ENCODE data around the gene WTAP.
"Not testable (repeated sequence)": the region's sequence is repeated elsewhere in the genome, so short reads cannot be mapped to it uniquely, and the experiment has no call there.

WTAP gene

DNA sequence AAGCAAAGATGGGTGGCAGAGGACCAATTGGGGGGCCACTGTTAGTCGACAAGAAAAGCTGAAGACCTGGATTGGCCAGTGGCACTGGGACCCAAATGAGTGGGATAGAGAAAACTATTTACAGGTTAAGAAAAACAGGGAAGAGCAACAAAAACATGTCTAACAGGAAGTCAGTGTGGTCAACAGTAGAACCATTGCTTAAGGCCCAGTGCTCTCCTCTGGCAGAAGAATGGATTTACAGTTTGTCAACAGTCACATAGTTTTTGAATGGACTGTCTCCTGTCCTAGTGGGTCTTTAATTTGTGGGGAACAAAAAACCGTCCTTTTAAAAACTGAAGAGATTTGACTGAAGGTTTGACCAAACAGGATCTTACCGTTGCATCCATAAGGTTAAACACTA is 12.1 kb upstream of the WTAP start:
- peak in 1 of 2 donors; percentile 39 for DNase-seq (ENCODE audit: low read depth in 2 of 2)
- no peak overlapping the region for H3K4me3 ChIP-seq (replicated peaks in 1 of 2; ENCODE audit: low read depth in 2 of 2, low read length in 2 of 2)

DNA sequence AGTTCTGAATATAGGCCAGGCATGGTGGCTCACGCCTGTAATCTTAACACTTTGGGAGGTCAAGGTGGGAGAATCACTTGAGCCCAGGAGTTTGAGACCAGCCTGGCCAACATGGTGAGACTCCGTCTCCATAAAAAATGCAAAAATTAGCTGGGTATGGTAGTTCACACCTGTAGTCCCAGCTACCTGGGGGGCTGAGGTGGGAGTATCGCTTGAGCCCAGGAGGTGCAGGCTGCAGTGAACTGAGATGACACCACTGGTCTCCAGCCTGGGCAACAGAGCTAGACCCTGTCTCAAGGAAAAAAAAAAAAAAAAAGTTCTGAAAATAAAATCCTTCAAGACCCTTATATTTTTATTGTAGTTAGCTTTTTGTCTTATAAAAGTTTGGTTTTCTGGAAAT is 11.7 kb upstream of the WTAP start:
- TF ChIP-seq, protein P1, sequence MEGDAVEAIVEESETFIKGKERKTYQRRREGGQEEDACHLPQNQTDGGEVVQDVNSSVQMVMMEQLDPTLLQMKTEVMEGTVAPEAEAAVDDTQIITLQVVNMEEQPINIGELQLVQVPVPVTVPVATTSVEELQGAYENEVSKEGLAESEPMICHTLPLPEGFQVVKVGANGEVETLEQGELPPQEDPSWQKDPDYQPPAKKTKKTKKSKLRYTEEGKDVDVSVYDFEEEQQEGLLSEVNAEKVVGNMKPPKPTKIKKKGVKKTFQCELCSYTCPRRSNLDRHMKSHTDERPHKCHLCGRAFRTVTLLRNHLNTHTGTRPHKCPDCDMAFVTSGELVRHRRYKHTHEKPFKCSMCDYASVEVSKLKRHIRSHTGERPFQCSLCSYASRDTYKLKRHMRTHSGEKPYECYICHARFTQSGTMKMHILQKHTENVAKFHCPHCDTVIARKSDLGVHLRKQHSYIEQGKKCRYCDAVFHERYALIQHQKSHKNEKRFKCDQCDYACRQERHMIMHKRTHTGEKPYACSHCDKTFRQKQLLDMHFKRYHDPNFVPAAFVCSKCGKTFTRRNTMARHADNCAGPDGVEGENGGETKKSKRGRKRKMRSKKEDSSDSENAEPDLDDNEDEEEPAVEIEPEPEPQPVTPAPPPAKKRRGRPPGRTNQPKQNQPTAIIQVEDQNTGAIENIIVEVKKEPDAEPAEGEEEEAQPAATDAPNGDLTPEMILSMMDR (IDR thresholded peaks at IDR 0.05; ENCODE audit: low read depth, low read length): no peak
- no peak overlapping the region for H3K4me3 ChIP-seq (replicated peaks in 1 of 2; ENCODE audit: low read depth in 2 of 2, low read length in 2 of 2)
- DNase-seq (ENCODE audit: low read depth in 2 of 2): no peak

More for the DNA sequence above, 12.1 kb upstream of the WTAP start:
- TF ChIP-seq, protein P1 (IDR thresholded peaks at IDR 0.05; ENCODE audit: low read depth, low read length): no peak

DNA sequence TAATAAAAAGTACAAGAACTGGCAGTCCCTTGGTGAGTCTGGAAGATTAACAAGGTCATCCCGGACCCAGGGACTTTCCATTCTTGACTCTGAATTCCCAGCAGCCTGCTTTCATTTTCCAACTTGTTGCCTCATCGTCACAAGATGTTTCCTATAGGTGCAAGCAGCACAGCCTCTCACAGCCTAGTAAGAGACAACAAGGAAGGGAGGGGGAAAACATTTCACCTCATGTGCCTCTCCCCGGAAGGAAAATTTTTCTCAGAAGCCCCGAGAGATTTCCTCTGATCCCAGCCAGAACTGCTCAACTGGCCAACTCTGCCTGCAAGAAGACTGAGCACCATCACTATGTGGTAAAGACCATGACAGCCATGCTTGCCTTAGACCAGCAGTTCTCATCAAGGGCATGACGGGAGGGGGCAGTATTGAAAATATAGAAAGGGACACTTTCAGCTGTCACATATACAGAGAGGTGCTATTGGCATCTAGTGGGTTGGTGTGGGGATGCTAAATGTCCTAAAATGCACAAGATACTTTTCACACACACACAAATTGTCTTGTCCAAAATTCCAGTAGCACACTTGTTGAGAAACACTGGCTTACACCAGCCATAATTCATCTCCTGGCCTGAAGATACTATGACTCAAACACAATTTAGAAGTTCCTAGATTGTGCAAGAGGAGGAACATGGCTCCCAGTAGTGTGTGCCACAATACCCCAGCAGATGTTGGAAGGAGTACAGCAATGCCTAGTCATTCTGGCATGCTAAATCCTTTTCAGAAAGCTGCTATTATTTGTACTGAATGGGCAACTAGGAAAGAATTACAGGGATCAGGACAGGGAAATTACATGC is 10.8 kb upstream of the WTAP start:
- H3K4me3 ChIP-seq (replicated peaks in 1 of 2; ENCODE audit: low read depth in 2 of 2, low read length in 2 of 2): peak overlapping the region in 1 of 2 donors; percentile 19
- TF ChIP-seq, protein P1 (IDR thresholded peaks at IDR 0.05; ENCODE audit: low read depth, low read length): no peak
- DNase-seq (ENCODE audit: low read depth in 2 of 2): peak; percentile 97 to 98

DNA sequence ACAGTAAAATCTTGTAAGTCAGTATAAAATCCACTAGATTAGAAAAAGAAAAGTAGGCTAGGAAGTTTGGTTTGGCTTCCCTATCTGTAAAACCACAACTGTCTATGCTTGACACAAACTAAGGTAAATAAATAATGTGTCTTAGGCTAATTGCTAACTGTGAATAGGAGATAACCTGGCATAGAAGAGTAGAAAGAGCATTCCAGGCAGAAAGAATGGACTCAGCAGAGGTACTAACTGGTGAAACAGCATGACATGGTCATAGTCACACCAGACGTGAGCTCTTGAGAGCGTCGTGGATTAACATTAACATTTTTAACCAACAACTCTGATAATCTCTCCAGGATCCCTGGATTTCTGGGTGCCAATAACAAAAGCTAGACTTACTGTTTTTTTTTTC is 8.7 kb upstream of the WTAP start:
- TF ChIP-seq, protein P1 (IDR thresholded peaks at IDR 0.05; ENCODE audit: low read depth, low read length): no peak
- H3K4me3 ChIP-seq (replicated peaks in 1 of 2; ENCODE audit: low read depth in 2 of 2, low read length in 2 of 2): no peak overlapping the region
- no peak for DNase-seq (ENCODE audit: low read depth in 2 of 2)

DNA sequence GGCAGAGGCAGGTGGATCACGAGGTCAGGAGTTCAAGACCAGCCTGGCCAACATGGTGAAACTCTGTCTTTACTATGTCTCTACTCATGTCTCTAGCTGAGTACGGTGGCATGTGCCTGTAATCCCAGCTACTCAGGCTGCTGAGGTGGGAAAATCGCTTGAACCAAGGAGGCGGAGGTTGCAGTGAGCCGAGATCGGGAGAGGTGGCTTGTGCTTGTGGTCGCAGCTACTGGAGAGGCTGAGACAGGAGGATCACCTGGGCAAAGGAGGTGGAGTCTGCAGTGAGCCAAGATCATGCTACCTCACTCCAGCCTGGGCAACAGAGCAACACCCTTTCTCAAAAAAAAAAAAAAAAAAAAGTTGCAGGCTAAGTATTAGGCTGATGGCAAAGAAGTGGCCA is 8.0 kb upstream of the WTAP start:
- DNase-seq (ENCODE audit: low read depth in 2 of 2): no peak
- no peak overlapping the region for H3K4me3 ChIP-seq (replicated peaks in 1 of 2; ENCODE audit: low read depth in 2 of 2, low read length in 2 of 2)
- TF ChIP-seq, protein P1 (IDR thresholded peaks at IDR 0.05; ENCODE audit: low read depth, low read length): no peak

DNA sequence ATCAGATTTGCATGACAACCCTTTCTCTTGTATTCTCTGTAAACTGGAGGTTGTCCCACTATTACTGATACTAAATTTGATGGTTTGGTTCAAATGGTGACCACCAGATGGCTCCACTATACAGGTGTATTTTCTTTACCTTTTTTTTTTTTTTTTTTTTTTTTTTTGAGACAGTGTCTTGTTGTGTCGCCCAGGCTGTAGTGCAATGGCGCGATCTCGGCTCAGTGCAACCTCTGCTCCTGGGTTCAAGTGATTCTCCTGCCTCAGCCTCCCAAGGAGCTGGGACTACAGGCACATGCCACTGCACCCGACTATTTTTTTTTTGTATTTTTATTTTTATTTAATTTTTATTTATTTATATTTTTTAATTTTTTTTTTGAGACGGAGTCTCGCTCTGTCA is 6.6 kb upstream of the WTAP start:
- TF ChIP-seq, protein P1 (IDR thresholded peaks at IDR 0.05; ENCODE audit: low read depth, low read length): peak; percentile 35
- H3K4me3 ChIP-seq (replicated peaks in 1 of 2; ENCODE audit: low read depth in 2 of 2, low read length in 2 of 2): no peak overlapping the region
- peak; percentile 34 to 49 for DNase-seq (ENCODE audit: low read depth in 2 of 2)

DNA sequence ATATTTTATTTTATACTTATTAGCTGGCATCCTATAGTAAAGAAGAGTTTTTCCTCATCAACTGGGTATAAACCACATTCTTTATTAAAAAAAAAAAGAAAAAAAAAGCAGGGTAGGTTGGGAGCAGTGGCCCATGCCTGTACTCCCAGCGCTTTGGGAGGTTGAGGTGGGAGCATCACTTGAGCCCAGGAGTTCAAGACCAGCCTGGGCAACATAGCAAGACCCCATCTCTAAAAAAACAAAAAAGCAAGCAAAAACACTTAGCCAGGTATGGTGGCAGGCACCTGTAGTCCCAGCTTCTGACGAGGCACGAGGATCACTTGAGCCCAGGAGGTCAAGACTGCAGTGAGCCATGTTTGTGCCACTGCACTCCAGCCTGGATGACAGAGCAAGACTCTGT is 5.3 kb upstream of the WTAP start:
- not testable (repeated sequence) for H3K4me3 ChIP-seq (replicated peaks in 1 of 2; ENCODE audit: low read depth in 2 of 2, low read length in 2 of 2); DNase-seq (ENCODE audit: low read depth in 2 of 2)
